H1 (cell line): ENCODE results near the gene ZNF837. TPM values are rescaled to one million over a fixed set of nuclear protein-coding genes. Genes with fewer than 3 reads are reported as not detected.

Source experiments
- CTCF ChIA-PET: fragments of 300-600 bp; sonication (Branson Sonifier 250); formaldehyde crosslinking; loops from one replicate; lab custom pipeline; 2021; ENCODE audit not compliant: partially characterized antibody; lab: Charles Lee
- POLR2A ChIA-PET: fragments of 300-600 bp; sonication (Branson Sonifier 250); formaldehyde crosslinking; loops from one replicate; lab custom pipeline; 2021; ENCODE audit warnings: inconsistent platforms; ENCODE audit not compliant: partially characterized antibody; lab: Charles Lee
- DNase-seq, 2 experiments: peaks; one replicate each; pipeline versions ENCODE4 v3.0.0 to v3.0.0-alpha.2; 2010 to 2022; ENCODE audit warnings: low spot score in 2 of 2, low read depth in 1 of 2, mixed read lengths in 1 of 2
- FAIRE-seq: peaks from 2 replicates; lab custom pipeline; 2011; peaks lifted over from hg19 to GRCh38; lab: Jason Lieb, UNC
- H2AFZ ChIP-seq: 2 replicates; pipeline ENCODE4 v1.8.1; 2012; ENCODE audit warnings: low read length, inconsistent platforms
- H2AK5ac ChIP-seq: 2 replicates; pipeline ENCODE4 v1.6.1; 2013; ENCODE audit warnings: low read depth, low read length
- H2BK120ac ChIP-seq: replicated peaks from 2 replicates; pipeline ENCODE3; 2013; ENCODE audit warnings: low read depth, low read length, inconsistent platforms
- H2BK12ac ChIP-seq: 2 replicates; pipeline ENCODE4 v1.6.1; 2013; ENCODE audit warnings: low read depth, low read length
- H2BK15ac ChIP-seq: 2 replicates; pipeline ENCODE4 v1.6.1; 2013; ENCODE audit warnings: low read length
- H2BK20ac ChIP-seq: 2 replicates; pipeline ENCODE4 v1.6.1; 2013; ENCODE audit warnings: low read length
- H2BK5ac ChIP-seq: 2 replicates; pipeline ENCODE4 v1.6.1; 2013; ENCODE audit warnings: low read depth, low read length
- H3K14ac ChIP-seq: 2 replicates; pipeline ENCODE4 v1.6.1; 2013; ENCODE audit warnings: inconsistent platforms; ENCODE audit not compliant: insufficient read length
- H3K18ac ChIP-seq: 2 replicates; pipeline ENCODE4 v1.6.1; 2013; ENCODE audit warnings: low read length; ENCODE audit errors: extremely low read depth
- H3K23ac ChIP-seq: 2 replicates; pipeline ENCODE4 v1.6.1; 2013; ENCODE audit warnings: inconsistent platforms; ENCODE audit not compliant: insufficient read length
- H3K23me2 ChIP-seq: 2 replicates; pipeline ENCODE4 v1.6.1; 2013; ENCODE audit warnings: low read depth, low read length
- H3K27ac ChIP-seq: 2 replicates; pipeline ENCODE4 v1.6.1; 2011; ENCODE audit warnings: low read depth, low read length, inconsistent platforms
- H3K27me3 ChIP-seq, 4 experiments: replicated peaks in 1 of 4; 1 replicate in 1 of 4; 2 replicates in 3 of 4; pipeline versions ENCODE4 v1.6.1 to v1.8.1; 2011 to 2013; ENCODE audit warnings: low read length in 3 of 4, mild to moderate bottlenecking in 3 of 4, inconsistent platforms in 2 of 4, mixed read lengths in 2 of 4, moderate library complexity in 1 of 4; ENCODE audit not compliant: control insufficient read depth in 3 of 4, insufficient read depth in 3 of 4; ENCODE audit errors: extremely low read depth in 1 of 4
- H3K36me3 ChIP-seq, 4 experiments: 2 replicates each; pipeline versions ENCODE4 v1.6.1 to v1.8.1; 2011 to 2013; ENCODE audit warnings: mild to moderate bottlenecking in 4 of 4, low read length in 3 of 4, moderate library complexity in 2 of 4, control low read depth in 1 of 4, inconsistent platforms in 1 of 4; ENCODE audit not compliant: insufficient read depth in 4 of 4, control insufficient read depth in 2 of 4
- H3K4ac ChIP-seq: replicated peaks from 2 replicates; pipeline ENCODE3; 2013; ENCODE audit warnings: low read length, low read depth, mixed read lengths, inconsistent platforms; ENCODE audit not compliant: insufficient read length
- H3K4me1 ChIP-seq, 4 experiments: replicated peaks in 1 of 4; 1 replicate in 1 of 4; 2 replicates in 3 of 4; pipeline versions ENCODE4 v1.6.1 to v1.8.1; 2011 to 2013; ENCODE audit warnings: low read length in 3 of 4, inconsistent platforms in 2 of 4, mixed read lengths in 1 of 4; ENCODE audit not compliant: insufficient read depth in 4 of 4, control insufficient read depth in 3 of 4
- H3K4me2 ChIP-seq, 2 experiments: 2 replicates each; pipeline versions ENCODE4 v1.6.1 to v1.8.1; 2011 to 2013; ENCODE audit warnings: low read depth in 2 of 2, low read length in 2 of 2, control low read depth in 1 of 2, inconsistent platforms in 1 of 2, mild to moderate bottlenecking in 1 of 2; ENCODE audit not compliant: insufficient read depth in 1 of 2
- H3K4me3 ChIP-seq, 4 experiments: fragments of 200-600, 300-600 bp in 1 of 4; sonication (generic), shearing (Covaris generic), sonication (Bioruptor Twin) in 1 of 4; 2 replicates each; pipeline versions ENCODE4 v1.5.1 to v1.8.1; 2011 to 2016; ENCODE audit warnings: low read length in 4 of 4, low read depth in 3 of 4, control low read depth in 2 of 4, inconsistent platforms in 2 of 4, mild to moderate bottlenecking in 2 of 4, mixed read lengths in 1 of 4, moderate library complexity in 1 of 4; ENCODE audit not compliant: insufficient read depth in 2 of 4; ENCODE audit errors: extremely low read depth in 1 of 4
- H3K56ac ChIP-seq: replicated peaks from 2 replicates; pipeline ENCODE3; 2013; ENCODE audit warnings: low read depth, mild to moderate bottlenecking, mixed read lengths, low read length, inconsistent platforms; ENCODE audit not compliant: insufficient read length
- H3K79me1 ChIP-seq: 2 replicates; pipeline ENCODE4 v1.6.1; 2013; ENCODE audit warnings: low read depth, low read length, control low read depth
- H3K79me2 ChIP-seq, 2 experiments: 2 replicates each; pipeline versions ENCODE4 v1.6.1 to v1.8.1; 2012 to 2013; ENCODE audit warnings: low read length in 2 of 2, mild to moderate bottlenecking in 2 of 2, inconsistent platforms in 1 of 2; ENCODE audit not compliant: insufficient read depth in 2 of 2, control insufficient read depth in 1 of 2
- H3K9ac ChIP-seq, 4 experiments: replicated peaks in 1 of 4; 1 replicate in 1 of 4; 2 replicates in 3 of 4; pipeline versions ENCODE4 v1.6.1 to v1.8.1; 2011 to 2013; ENCODE audit warnings: low read depth in 3 of 4, low read length in 3 of 4, control low read depth in 2 of 4, mild to moderate bottlenecking in 2 of 4, moderate library complexity in 2 of 4, inconsistent platforms in 1 of 4; ENCODE audit errors: extremely low read depth in 1 of 4
- H3K9me3 ChIP-seq, 2 experiments: 2 replicates each; pipeline versions ENCODE4 v1.6.1 to v1.8.1; 2012 to 2013; ENCODE audit warnings: mild to moderate bottlenecking in 2 of 2, moderate library complexity in 2 of 2, control low read depth in 1 of 2, inconsistent platforms in 1 of 2, low read depth in 1 of 2, low read length in 1 of 2, mixed read lengths in 1 of 2; ENCODE audit not compliant: insufficient read depth in 2 of 2
- H4K20me1 ChIP-seq, 2 experiments: replicated peaks in 1 of 2; 2 replicates each; pipeline versions ENCODE3 to v1.8.1; 2011 to 2013; ENCODE audit warnings: inconsistent platforms in 2 of 2, low read length in 2 of 2, mild to moderate bottlenecking in 1 of 2; ENCODE audit not compliant: insufficient read depth in 2 of 2, control insufficient read depth in 1 of 2
- H4K5ac ChIP-seq: 2 replicates; pipeline ENCODE4 v1.6.1; 2013; ENCODE audit warnings: low read length, low read depth, mixed read lengths, inconsistent platforms; ENCODE audit not compliant: insufficient read length
- H4K8ac ChIP-seq: 2 replicates; pipeline ENCODE4 v1.8.0; 2013; ENCODE audit warnings: mild to moderate bottlenecking, moderate library complexity, low read length, inconsistent platforms; ENCODE audit not compliant: insufficient read depth; ENCODE audit errors: extremely low read depth
- H4K91ac ChIP-seq: replicated peaks from 2 replicates; pipeline ENCODE3; 2013; ENCODE audit warnings: low read length, mixed read lengths, inconsistent platforms; ENCODE audit not compliant: insufficient read length
- CTBP2 ChIP-seq: IDR thresholded peaks from 2 replicates; pipeline ENCODE4 v1.7.0; 2011; ENCODE audit warnings: borderline replicate concordance, mild to moderate bottlenecking, moderate library complexity, mixed read lengths, low read length; ENCODE audit not compliant: insufficient read depth, insufficient read length
- EP300 ChIP-seq, 2 experiments: IDR thresholded peaks; 1 replicate in 1 of 2; 2 replicates in 1 of 2; pipeline ENCODE4 v1.6.1; 2011 to 2012; ENCODE audit warnings: low read depth in 2 of 2, low read length in 2 of 2, mild to moderate bottlenecking in 2 of 2, borderline replicate concordance in 1 of 2, inconsistent platforms in 1 of 2, moderate library complexity in 1 of 2
- KDM4A ChIP-seq: IDR thresholded peaks from one replicate; pipeline ENCODE4 v1.7.1; 2012; ENCODE audit warnings: low read depth, mild to moderate bottlenecking, moderate library complexity, low read length, inconsistent platforms; ENCODE audit not compliant: severe bottlenecking
- RBBP5 ChIP-seq: IDR thresholded peaks from 2 replicates; pipeline ENCODE4 v1.7.1; 2012; ENCODE audit warnings: low read depth, mild to moderate bottlenecking, inconsistent platforms, low read length, moderate library complexity, borderline replicate concordance
- SAP30 ChIP-seq: fragments of 300-600 bp; sonication (generic); IDR thresholded peaks from 2 replicates; pipeline ENCODE4 v1.7.1; 2012; ENCODE audit warnings: low read length, moderate library complexity, mild to moderate bottlenecking, inconsistent platforms; ENCODE audit not compliant: insufficient read depth, insufficient replicate concordance
- WGBS, 2 experiments: shearing (Covaris generic) in 1 of 2; methylation state at CpG; one replicate each; pipeline versions ENCODE4 v1.1.6 to v1.1.7; 2013 to 2015; ENCODE audit warnings: low lambda C conversion rate in 2 of 2, mixed read lengths in 2 of 2, inconsistent platforms in 1 of 2, low coverage in 1 of 2, missing lambda C conversion rate in 1 of 2; ENCODE audit not compliant: insufficient replicate concordance in 2 of 2, insufficient coverage in 1 of 2, insufficient read length in 1 of 2; ENCODE audit errors: extremely low coverage in 1 of 2, missing lambda C conversion rate in 1 of 2; 5-methylcytosine and 5-hydroxymethylcytosine counted together
- polyA plus RNA-seq, 7 experiments: library from polyadenylated mRNA; depleted of rRNA in 3 of 7; stranded (reverse) in 5 of 7; unstranded in 2 of 7; fragments of >200 nt in 5 of 7; fragments of 200-250 nt in 2 of 7; gene quantifications; 1 replicate in 5 of 7; 2 replicates in 1 of 7; 4 replicates in 1 of 7; pipeline versions ENCODE4 v1.2.1 to v1.2.3, GENCODE V29; 2011 to 2013; ENCODE audit warnings: missing spikeins in 2 of 7, mixed read lengths in 2 of 7
- total RNA-seq: library from RNA; stranded (reverse); fragmentation: NEBNext Ultra II Directional; extraction: Animal tissue kit (Norgen Biotek cat#: 25700); gene quantifications from 2 replicates; pipeline ENCODE4 v1.2.1, GENCODE V29; 2021
- TF ChIP-seq, protein P1 (sequence below): IDR thresholded peaks from 2 replicates; pipeline ENCODE4 v1.6.1; 2011; ENCODE audit warnings: low read length, improper control_type of control experiment

ZNF837 gene
- total and polyA plus RNA-seq, 2 of the 8 experiments (the other 6 are each of a cell fraction or from before 2014, with no cell fraction given): 1.9 to 3.3 TPM

DNA sequence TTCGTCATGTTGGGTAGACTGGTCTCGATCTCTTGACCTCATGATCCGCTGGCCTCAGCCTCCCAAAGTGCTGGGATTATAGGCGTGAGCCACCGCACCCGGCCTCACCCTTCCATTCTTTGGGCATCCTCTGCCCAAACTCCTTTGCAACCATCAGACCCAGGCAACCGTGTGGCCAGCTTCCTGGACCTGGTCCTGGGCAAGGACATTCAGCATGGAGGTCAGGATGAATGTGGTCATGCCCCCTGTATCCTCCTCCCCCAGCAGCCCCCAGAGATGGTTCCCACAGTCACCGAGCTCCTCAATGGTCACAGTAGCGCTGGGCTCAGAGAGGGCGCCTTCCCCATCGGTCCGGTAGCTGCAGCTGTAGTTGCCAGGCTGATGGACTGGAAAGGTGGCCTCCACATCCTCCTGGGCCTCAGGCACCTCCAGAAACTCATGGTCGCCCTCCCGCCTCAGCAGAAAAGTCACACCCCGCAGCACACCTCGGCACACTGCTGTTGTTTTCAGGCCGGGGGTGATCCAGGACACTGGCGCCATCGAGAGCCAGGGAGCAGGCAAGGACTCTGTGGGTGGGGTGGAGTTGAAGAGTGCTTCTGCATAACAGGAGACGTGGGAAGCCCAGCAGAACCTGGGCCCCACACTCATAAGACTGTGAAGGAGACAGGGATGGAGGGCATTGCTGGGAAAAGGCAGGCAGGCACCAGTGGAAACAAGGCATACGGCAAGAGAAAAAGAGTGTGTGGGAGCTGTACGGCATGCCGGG, 28.7 kb downstream of the ZNF837 start:
- CTCF ChIA-PET: interaction anchor here (1.0 to 2.9 kb wide), 5 partner anchors 12 to 162 kb away, joined by 3 to 14 read pairs (median 4); no protein-coding TSS in a partner anchor
- POLR2A ChIA-PET: interaction anchor here (1.0 to 11.4 kb wide), 4 partner anchors 10 to 203 kb away, joined by 3 to 102 read pairs (median 6); partner anchors contain the start of genes CHMP2A, RNF225 and ZNF497
- Histone ChIP-seq H2BK15ac (no peak overlapping the region), H2BK12ac (no peak overlapping the region), H3K56ac (no peak overlapping the region), H3K9ac (no peak overlapping the region), H3K14ac (no peak overlapping the region), H4K20me1 (peaks cover 0 to 3% of the 10 kb centered on the region in 2 experiments), H3K4me3 (no peak overlapping the region), H2BK120ac (no peak overlapping the region), H4K91ac (no peak overlapping the region), H3K4me1 (no peaks in the 10 kb centered on the region; a peak in 1 of 7 replicates), H3K27me3 (no peaks in the 10 kb centered on the region), H3K23ac (no peak overlapping the region), H3K4me2 (no peak overlapping the region), H3K23me2 (peaks cover 6% of the 10 kb centered on the region), H3K18ac (no peak overlapping the region), H3K27ac (no peak overlapping the region), H4K8ac (0 out of 2 replicates have a peak overlapping the region, but pooled peaks have one; percentile 16), H2BK5ac (no peak overlapping the region), H3K9me3 (no peaks in the 10 kb centered on the region), H3K79me2 (no peaks in the 10 kb centered on the region), H3K4ac (no peak overlapping the region), H2BK20ac (no peak overlapping the region), H3K79me1 (no peaks in the 10 kb centered on the region), H2AFZ (no peak overlapping the region), H2AK5ac (no peak overlapping the region), H3K36me3 (no peaks in the 10 kb centered on the region), H4K5ac (no peak overlapping the region)
- no peak for TF ChIP-seq KDM4A
- TF ChIP-seq CTBP2: no peak
- no peak for TF ChIP-seq SAP30
- TF ChIP-seq, protein P1, sequence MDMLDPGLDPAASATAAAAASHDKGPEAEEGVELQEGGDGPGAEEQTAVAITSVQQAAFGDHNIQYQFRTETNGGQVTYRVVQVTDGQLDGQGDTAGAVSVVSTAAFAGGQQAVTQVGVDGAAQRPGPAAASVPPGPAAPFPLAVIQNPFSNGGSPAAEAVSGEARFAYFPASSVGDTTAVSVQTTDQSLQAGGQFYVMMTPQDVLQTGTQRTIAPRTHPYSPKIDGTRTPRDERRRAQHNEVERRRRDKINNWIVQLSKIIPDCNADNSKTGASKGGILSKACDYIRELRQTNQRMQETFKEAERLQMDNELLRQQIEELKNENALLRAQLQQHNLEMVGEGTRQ: no peak
- TF ChIP-seq EP300 (IDR thresholded peaks at IDR 0.05; ENCODE audit: borderline replicate concordance in 1 of 2, low read depth in 2 of 2, low read length in 2 of 2): no peak
- no peak for TF ChIP-seq RBBP5
- FAIRE-seq (no peak), DNase-seq (no peak)
- 89% methylated on average over 23 of the region's 23 CpGs; no CpG with 5 or more reads in 1 of the 2 experiments for WGBS, 2 experiments
